Stimulated activated effector memory CD8-positive, alpha-beta T cell treated with anti-CD3 and anti-CD28 coated beads, Interleukin-12 subunit alpha, Interleukin-12 subunit beta, amount 100 ng/mL, for 72 hours (primary cell): ENCODE data around the gene LIN28B.
"Not testable (repeated sequence)": the region's sequence is repeated elsewhere in the genome, so short reads cannot be mapped to it uniquely, and the experiment has no call there.

ENCODE experiments used
- ATAC-seq: fragments of 150-1000 bp; cut with Tn5 transposase; 2 replicates; pipeline ENCODE4 v1.10.0; 2021
- DNase-seq, 2 donors: peaks; one replicate each; pipeline ENCODE4 v3.0.0; 2021 to 2022; ENCODE audit warnings: low spot score in 2 of 2
- H3K27ac Mint-ChIP-seq: one replicate; pipeline ENCODE4 v1.8.0; 2022; ENCODE audit warnings: mild to moderate bottlenecking, mixed read lengths
- H3K36me3 Mint-ChIP-seq: one replicate; pipeline ENCODE4 v1.8.0; 2022; ENCODE audit warnings: mild to moderate bottlenecking, mixed read lengths
- H3K4me1 Mint-ChIP-seq: one replicate; pipeline ENCODE4 v1.8.0; 2022; ENCODE audit warnings: mixed read lengths
- H3K4me3 Mint-ChIP-seq: one replicate; pipeline ENCODE4 v1.8.0; 2022; ENCODE audit warnings: mild to moderate bottlenecking, mixed read lengths
- H3K9me3 Mint-ChIP-seq: one replicate; pipeline ENCODE4 v1.8.0; 2022; ENCODE audit warnings: mixed read lengths

The LIN28B gene

GRCh38 chr6:104984831-104985230 is 27.9 kb downstream of the LIN28B start:
- Mint-ChIP-seq H3K4me3 (no peak overlapping the region), H3K27ac (no peak overlapping the region), H3K36me3 (no peaks in the 10 kb centered on the region), H3K4me1 (no peaks in the 10 kb centered on the region), H3K9me3 (no peaks in the 10 kb centered on the region)
- no peak for ATAC-seq
- no peak for DNase-seq

DNA sequence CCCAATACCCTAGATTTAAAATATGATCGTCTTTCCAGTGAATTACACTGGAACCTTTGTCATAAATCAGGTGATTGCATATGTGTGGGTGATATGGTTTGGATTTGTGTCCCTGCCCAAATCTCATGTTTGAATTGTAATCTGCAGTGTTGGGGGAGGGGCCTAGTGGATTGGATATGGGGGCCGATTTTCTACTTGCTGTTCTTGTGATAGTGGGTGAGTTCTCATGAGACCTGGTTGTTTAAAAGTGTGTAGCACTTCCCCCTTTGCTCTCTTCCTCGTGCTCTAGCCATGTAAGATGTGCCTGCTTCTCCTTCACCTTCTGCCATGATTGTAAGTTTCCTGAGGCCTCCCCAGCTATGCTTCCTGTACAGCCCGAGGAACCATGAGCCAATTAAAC is 29.0 kb downstream of the LIN28B start:
- ATAC-seq, DNase-seq, H3K36me3 Mint-ChIP-seq, H3K4me3 Mint-ChIP-seq, H3K27ac Mint-ChIP-seq, H3K9me3 Mint-ChIP-seq, H3K4me1 Mint-ChIP-seq: not testable (repeated sequence)

GRCh38 chr6:104986625-104987024 is 29.7 kb downstream of the LIN28B start:
- no peak overlapping the region for H3K27ac Mint-ChIP-seq
- no peak overlapping the region for H3K4me3 Mint-ChIP-seq
- H3K9me3 Mint-ChIP-seq: no peaks in the 10 kb centered on the region
- H3K4me1 Mint-ChIP-seq: no peaks in the 10 kb centered on the region
- ATAC-seq (no peak), DNase-seq (no peak)
- no peaks in the 10 kb centered on the region for H3K36me3 Mint-ChIP-seq

- no peak for DNase-seq
- H3K4me3 Mint-ChIP-seq: no peak overlapping the region
- ATAC-seq: no peak
- H3K9me3 Mint-ChIP-seq: no peaks in the 10 kb centered on the region
- H3K4me1 Mint-ChIP-seq: no peaks in the 10 kb centered on the region
- no peak overlapping the region for H3K27ac Mint-ChIP-seq
- H3K36me3 Mint-ChIP-seq: no peaks in the 10 kb centered on the region
These were observed 30.3 kb downstream of the LIN28B start for GRCh38 chr6:104987218-104987617.

DNA sequence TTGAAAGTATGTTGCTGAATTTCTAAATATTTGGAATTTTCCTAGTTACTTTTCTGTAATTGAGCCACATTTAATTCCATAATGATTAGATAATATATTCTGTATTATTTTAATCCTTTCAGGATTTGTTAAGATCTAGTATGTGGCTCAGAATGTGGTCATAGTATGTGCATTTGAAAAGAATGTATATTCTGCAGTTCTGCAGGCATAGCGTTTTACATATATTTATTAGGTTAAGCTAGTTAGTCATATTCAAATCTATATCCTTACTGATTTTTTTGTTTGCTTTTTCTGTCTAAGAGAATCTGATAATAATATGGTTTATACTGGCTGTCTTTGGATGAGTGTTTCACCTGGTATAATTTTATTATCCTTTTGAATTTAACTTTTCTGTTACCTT is 33.2 kb downstream of the LIN28B start:
- H3K4me3 Mint-ChIP-seq: no peak overlapping the region
- H3K27ac Mint-ChIP-seq: no peak overlapping the region
- ATAC-seq: no peak
- no peak for DNase-seq
- no peaks in the 10 kb centered on the region for H3K4me1 Mint-ChIP-seq
- no peaks in the 10 kb centered on the region for H3K36me3 Mint-ChIP-seq
- no peaks in the 10 kb centered on the region for H3K9me3 Mint-ChIP-seq

- not testable (repeated sequence) for H3K4me3 Mint-ChIP-seq, DNase-seq, H3K9me3 Mint-ChIP-seq, H3K4me1 Mint-ChIP-seq, ATAC-seq, H3K36me3 Mint-ChIP-seq, H3K27ac Mint-ChIP-seq
These were observed 34.2 kb downstream of the LIN28B start for GRCh38 chr6:104991062-104991461.

DNA sequence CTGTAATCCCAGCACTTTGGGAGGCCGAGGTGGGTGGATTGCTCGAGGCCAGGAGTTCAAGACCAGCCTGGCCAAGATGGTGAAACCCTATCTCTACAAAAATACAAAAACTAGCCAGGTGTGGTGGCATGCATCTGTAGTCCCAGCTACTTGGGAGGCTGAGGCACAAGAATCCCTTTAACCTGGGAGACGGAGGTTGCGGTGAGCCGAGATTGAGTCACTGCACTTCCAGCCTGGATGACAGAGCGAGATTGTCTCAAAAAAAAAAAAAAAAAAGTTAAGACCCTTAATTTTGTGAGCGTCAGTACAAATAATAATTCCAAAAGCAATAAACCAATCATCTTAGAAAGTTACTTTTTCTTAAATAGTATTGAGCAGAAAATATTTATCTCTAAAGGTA is 36.7 kb downstream of the LIN28B start:
- not testable (repeated sequence) for H3K4me1 Mint-ChIP-seq, H3K4me3 Mint-ChIP-seq, ATAC-seq, H3K36me3 Mint-ChIP-seq, DNase-seq, H3K27ac Mint-ChIP-seq, H3K9me3 Mint-ChIP-seq

DNA sequence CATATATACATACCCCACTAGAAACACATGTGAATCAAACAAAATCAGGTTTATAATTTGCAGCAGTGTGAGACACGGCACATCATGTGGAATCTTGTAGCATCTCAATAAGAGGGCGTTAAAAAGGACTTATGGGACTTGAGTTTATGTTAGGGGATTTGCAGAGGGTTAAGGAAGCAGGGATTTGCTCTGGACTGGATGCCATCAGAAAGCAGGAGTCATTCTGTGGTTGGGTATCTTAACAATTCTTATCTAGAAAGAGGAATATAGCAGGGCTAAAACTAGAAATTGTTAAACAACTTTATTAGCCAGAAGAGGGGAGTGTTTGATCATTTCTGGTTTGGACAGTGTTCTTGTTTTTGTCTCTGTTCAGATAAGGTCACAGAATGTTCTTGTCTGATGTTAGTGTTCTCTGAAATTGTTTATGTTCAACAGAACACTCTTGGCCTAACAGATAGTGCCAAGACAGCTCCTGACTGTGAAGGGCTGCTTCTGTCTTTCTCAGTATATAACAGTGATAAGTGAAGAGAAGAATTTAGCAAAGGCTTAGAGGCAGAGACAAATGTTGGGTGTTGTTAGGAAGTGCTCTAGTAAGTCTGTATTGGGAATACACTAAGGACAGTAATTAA is 39.2 kb downstream of the LIN28B start:
- no peak for ATAC-seq
- Mint-ChIP-seq H3K9me3 (no peaks in the 10 kb centered on the region), H3K27ac (no peak overlapping the region), H3K4me1 (no peaks in the 10 kb centered on the region), H3K36me3 (no peaks in the 10 kb centered on the region), H3K4me3 (no peak overlapping the region)
- no peak for DNase-seq

- H3K4me1 Mint-ChIP-seq: no peaks in the 10 kb centered on the region
- H3K9me3 Mint-ChIP-seq: no peaks in the 10 kb centered on the region
- DNase-seq: no peak
These were observed 44.2 kb downstream of the LIN28B start for GRCh38 chr6:105001063-105001462.

DNA sequence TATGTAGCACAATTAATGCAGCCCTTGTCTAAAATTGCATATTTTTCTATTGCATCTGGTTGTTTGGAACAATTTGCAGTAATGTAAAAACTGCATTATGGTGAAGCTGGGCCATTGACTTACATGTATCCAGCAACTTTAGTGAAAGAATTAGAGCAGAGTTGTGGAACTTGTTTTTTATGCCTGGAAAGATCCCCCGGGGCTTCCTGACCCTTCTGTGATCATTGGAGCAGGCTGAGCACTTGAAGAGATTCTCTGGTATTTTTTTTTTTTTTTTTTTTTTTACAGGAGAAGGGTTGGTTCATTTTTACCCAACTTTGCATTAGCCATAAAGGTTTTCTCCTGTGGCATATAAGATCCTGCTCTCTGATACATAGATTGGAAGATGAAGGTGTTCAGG is 45.0 kb downstream of the LIN28B start:
- no peaks in the 10 kb centered on the region for H3K4me1 Mint-ChIP-seq
- H3K27ac Mint-ChIP-seq: no peak overlapping the region
- DNase-seq: no peak
- H3K9me3 Mint-ChIP-seq: no peaks in the 10 kb centered on the region
- no peak for ATAC-seq
- no peaks in the 10 kb centered on the region for H3K36me3 Mint-ChIP-seq
- no peak overlapping the region for H3K4me3 Mint-ChIP-seq

More at GRCh38 chr6:105001063-105001462, 44.2 kb downstream of the LIN28B start:
- Mint-ChIP-seq H3K27ac (no peak overlapping the region), H3K36me3 (no peaks in the 10 kb centered on the region), H3K4me3 (no peak overlapping the region)
- no peak for ATAC-seq

DNA sequence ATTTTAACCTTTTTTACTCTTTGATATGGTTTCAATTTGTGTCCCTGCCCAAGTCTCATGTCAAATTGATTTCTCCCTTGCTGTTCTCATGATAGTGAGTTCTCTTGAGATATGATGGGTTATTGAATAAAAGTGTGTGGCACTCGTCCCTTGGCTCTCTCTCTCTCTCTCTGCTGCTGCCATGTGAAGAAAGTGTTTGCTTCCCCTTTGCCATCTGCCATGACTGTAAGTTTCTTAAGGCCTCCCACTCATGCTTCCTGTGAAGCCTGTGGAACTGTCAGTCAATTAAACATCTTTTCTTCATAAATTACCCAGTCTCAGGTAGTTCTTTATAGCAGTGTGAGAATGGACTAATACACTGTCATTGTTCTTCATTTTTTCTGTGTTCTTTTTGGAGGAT is 48.5 kb downstream of the LIN28B start:
- no peak for DNase-seq
- Mint-ChIP-seq H3K4me1 (no peaks in the 10 kb centered on the region), H3K36me3 (no peaks in the 10 kb centered on the region), H3K4me3 (no peak overlapping the region), H3K9me3 (no peaks in the 10 kb centered on the region), H3K27ac (no peak overlapping the region)
- no peak for ATAC-seq

DNA sequence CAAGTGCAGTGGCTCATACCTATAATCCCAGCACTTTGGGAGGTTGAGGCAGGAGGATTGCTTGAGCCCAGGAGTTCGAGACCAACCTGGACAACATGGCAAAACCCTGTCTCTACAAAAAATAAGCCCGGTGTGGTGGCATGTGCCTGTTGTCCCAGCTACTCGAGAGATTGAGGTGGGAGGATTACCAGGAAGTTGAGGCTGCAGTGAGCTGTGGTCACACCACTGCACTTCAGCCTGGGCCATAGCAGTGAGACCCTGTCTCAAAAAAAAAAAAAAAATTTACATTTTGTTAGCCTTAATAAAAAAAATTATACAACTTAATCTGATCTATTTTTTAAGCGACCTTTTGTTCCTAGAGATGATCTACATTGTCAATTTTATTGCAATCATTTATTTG is 56.6 kb downstream of the LIN28B start:
- ATAC-seq, DNase-seq, H3K4me1 Mint-ChIP-seq, H3K9me3 Mint-ChIP-seq, H3K27ac Mint-ChIP-seq, H3K4me3 Mint-ChIP-seq, H3K36me3 Mint-ChIP-seq: not testable (repeated sequence)

DNA sequence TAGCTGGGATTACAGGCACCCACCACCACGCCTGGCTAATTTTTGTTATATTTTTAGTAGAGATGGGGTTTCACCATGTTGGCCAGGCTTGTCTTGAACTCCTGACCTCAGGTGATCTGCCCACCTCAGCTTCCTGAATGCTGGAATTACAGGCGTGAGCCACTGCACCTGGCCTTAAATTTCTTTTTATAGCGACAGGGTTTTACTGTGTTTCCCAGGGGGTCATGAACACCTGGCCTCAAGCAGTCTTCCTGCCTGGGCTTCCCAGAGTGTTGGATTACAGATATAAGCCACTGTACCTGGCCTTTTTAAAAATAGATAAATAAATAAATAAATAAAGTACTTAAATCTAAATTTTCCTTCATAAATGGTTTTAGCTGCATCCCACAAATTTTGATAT is 57.5 kb downstream of the LIN28B start:
- ATAC-seq: no peak

DNA sequence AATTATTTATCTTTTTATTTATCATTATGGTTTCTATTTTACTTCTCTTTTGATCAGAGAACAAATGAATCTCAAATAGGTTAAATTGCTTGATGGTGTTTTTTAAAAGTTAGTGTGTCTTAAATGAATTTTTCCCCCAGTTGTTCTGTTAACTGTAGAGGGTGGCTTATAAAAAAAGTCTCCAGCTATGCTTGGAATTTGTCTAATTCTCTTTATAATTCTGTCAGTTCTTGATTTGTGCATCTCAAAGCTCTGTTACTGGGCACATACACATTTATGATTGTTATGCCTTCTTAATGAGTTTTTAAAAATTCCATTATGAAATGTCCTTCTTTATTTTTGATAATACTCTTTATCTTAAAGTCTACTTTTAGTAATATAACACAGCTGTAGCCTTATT is 58.0 kb downstream of the LIN28B start:
- Mint-ChIP-seq H3K27ac (no peak overlapping the region), H3K9me3 (no peaks in the 10 kb centered on the region), H3K4me3 (no peak overlapping the region), H3K36me3 (no peaks in the 10 kb centered on the region), H3K4me1 (no peaks in the 10 kb centered on the region)
- DNase-seq (no peak), ATAC-seq (no peak)

More for the DNA sequence above, 57.5 kb downstream of the LIN28B start:
- H3K4me3 Mint-ChIP-seq: no peak overlapping the region
- no peak for DNase-seq
- H3K9me3 Mint-ChIP-seq: no peaks in the 10 kb centered on the region
- no peak overlapping the region for H3K27ac Mint-ChIP-seq
- H3K4me1 Mint-ChIP-seq: no peaks in the 10 kb centered on the region
- no peaks in the 10 kb centered on the region for H3K36me3 Mint-ChIP-seq

GRCh38 chr6:105015482-105015881 is 58.6 kb downstream of the LIN28B start:
- no peaks in the 10 kb centered on the region for H3K36me3 Mint-ChIP-seq
- DNase-seq (no peak), ATAC-seq (no peak)
- no peak overlapping the region for H3K27ac Mint-ChIP-seq
- no peaks in the 10 kb centered on the region for H3K4me1 Mint-ChIP-seq
- no peaks in the 10 kb centered on the region for H3K9me3 Mint-ChIP-seq
- H3K4me3 Mint-ChIP-seq: no peak overlapping the region

DNA sequence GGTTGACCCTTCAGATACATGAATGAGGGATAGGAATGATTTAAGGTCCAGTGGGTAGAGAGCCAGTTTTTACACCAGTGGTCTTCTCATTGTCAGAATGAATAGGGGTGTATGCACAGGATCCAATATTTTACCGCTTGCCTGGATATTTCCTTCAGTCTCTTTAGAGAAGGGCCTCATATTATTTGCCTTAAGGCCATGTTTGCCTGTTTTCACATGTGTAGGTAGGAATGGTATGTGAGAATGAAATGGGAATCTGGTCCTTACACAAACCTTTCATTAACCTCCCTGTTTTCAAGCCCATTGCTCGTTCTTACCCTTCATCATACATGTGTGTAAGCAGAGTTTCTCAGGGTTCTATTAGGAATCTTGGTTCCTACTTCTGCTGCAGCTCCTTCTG is 62.4 kb downstream of the LIN28B start:
- Mint-ChIP-seq H3K9me3 (no peaks in the 10 kb centered on the region), H3K4me1 (no peaks in the 10 kb centered on the region), H3K27ac (no peak overlapping the region), H3K36me3 (no peaks in the 10 kb centered on the region), H3K4me3 (no peak overlapping the region)
- DNase-seq: no peak
- no peak for ATAC-seq

DNA sequence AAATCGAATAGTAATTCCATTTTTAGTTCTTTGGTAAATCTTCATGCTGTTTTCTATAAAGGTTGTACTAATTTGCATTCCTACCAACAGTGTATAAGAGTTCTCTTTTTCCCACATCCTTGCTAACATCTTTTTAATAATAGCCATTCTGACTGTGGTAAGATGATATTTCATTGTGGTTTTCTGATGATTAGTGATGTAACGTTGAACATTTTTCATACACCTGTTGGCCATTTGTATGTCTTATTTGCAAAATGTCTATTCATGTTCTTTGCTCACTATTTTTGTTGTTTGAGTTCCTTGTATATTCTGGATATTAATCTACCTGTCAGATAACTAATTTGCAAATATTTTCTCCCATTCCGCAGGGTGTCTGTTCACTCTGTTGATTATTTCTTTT is 64.5 kb downstream of the LIN28B start:
- no peak for ATAC-seq
- Mint-ChIP-seq H3K4me3 (no peak overlapping the region), H3K36me3 (no peaks in the 10 kb centered on the region), H3K27ac (no peak overlapping the region), H3K4me1 (no peaks in the 10 kb centered on the region), H3K9me3 (no peaks in the 10 kb centered on the region)
- DNase-seq: no peak
